ENCODE measurements around the gene ZNF319. TPM values are rescaled to one million over a fixed set of nuclear protein-coding genes. Genes with fewer than 3 reads are reported as not detected.
A peak's percentile ranks its signal among the peaks of the same experiment; 100 is the strongest.

Gene ZNF319
- total and polyA plus RNA-seq, 2 of the 13 experiments (the other 11 are each of a cell fraction or from before 2014, with no cell fraction given) = 2.4 to 3.6 TPM

DNA sequence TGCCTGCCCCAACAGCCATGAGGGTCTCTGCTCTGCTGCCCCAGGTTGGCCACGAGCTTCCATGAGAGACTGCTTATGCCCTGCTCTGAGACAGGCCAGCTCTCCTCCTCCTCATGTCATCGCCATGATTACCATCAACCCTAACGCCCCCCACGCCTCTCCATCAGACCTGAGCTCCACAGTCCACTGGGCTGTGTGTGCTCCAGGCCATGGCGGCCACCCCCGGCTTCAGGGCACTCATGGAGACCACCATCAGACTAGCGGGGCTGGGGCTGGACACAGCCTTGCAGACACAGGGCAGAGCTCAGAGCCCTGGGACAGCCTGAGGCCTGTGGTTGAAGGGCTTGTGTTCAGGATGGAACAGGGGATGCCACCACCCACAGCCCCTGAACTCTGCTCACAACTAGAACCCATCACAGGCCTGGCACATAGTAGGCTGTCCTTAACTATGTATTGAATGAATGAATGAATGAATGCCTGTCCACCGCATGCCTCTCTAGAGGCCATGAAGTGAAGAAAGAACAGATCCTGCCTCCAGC is 44.1 kb downstream of the ZNF319 start (continued):
- no peak for TF ChIP-seq PLSCR1 (CRISPR knock-in tag; IDR thresholded peaks at IDR 0.05; ENCODE audit: borderline replicate concordance)
- peak; percentile 74; the same call in 1 of the 2 replicates for TF ChIP-seq ZSCAN22 (CRISPR knock-in tag; IDR thresholded peaks at IDR 0.05)
- TF ChIP-seq ZNF550 (CRISPR knock-in tag; IDR thresholded peaks at IDR 0.05; ENCODE audit: borderline replicate concordance) = 0 out of 2 replicates have a peak, but pooled peaks have one; percentile 26

DNA sequence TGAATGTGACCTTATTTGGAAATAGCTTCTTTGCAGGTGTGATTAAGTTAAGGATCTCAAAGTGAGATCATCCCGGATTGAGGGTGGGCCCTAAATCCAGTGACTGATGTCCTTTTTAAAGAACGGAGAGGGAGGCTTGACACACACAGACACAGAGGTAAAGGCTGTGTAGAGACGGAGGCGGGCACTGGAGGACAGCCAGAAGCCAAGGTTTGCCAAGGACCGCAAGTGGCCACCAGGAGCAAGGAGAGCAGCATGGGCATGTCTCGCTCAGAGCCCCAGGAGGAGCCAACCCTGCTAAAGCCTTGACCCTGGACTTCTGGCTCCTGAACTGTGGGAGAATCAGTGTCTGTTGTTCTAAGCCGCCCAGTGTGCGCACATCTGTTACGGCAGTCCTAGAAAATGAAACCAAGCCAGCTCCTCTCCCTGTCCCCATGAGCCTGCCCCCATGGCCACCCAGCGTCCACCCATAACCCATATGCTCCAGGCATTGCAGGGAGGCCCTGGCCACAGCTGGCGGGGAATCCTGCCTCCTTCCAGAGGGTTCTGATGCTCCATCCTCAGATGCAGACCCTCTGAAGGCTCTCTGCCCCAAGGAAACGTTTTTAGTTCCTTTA is 44.8 kb downstream of the ZNF319 start:
- intact Hi-C loops (cut with micrococcal nuclease; ENCODE audit: unreplicated experiment) = no loop called here
- no peak for TF ChIP-seq ZNF569 (CRISPR knock-in tag; IDR thresholded peaks at IDR 0.05; ENCODE audit: borderline replicate concordance)
- peak; percentile 71; the same call in 1 of the 2 replicates for TF ChIP-seq HNRNPL (IDR thresholded peaks at IDR 0.05; ENCODE audit: low read depth, low read length)
- no peak for TF ChIP-seq ATM (IDR thresholded peaks at IDR 0.05; ENCODE audit: borderline replicate concordance)
- no peak for TF ChIP-seq FOXK1 (CRISPR knock-in tag; IDR thresholded peaks at IDR 0.05; ENCODE audit: borderline replicate concordance, low read depth)
- TF ChIP-seq RELA (CRISPR knock-in tag; IDR thresholded peaks at IDR 0.05) = no peak
- no peak for TF ChIP-seq KMT2A (CRISPR knock-in tag; IDR thresholded peaks at IDR 0.05)
- TF ChIP-seq, protein P1, sequence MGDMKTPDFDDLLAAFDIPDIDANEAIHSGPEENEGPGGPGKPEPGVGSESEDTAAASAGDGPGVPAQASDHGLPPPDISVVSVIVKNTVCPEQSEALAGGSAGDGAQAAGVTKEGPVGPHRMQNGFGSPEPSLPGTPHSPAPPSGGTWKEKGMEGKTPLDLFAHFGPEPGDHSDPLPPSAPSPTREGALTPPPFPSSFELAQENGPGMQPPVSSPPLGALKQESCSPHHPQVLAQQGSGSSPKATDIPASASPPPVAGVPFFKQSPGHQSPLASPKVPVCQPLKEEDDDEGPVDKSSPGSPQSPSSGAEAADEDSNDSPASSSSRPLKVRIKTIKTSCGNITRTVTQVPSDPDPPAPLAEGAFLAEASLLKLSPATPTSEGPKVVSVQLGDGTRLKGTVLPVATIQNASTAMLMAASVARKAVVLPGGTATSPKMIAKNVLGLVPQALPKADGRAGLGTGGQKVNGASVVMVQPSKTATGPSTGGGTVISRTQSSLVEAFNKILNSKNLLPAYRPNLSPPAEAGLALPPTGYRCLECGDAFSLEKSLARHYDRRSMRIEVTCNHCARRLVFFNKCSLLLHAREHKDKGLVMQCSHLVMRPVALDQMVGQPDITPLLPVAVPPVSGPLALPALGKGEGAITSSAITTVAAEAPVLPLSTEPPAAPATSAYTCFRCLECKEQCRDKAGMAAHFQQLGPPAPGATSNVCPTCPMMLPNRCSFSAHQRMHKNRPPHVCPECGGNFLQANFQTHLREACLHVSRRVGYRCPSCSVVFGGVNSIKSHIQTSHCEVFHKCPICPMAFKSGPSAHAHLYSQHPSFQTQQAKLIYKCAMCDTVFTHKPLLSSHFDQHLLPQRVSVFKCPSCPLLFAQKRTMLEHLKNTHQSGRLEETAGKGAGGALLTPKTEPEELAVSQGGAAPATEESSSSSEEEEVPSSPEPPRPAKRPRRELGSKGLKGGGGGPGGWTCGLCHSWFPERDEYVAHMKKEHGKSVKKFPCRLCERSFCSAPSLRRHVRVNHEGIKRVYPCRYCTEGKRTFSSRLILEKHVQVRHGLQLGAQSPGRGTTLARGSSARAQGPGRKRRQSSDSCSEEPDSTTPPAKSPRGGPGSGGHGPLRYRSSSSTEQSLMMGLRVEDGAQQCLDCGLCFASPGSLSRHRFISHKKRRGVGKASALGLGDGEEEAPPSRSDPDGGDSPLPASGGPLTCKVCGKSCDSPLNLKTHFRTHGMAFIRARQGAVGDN (CRISPR knock-in tag; IDR thresholded peaks at IDR 0.05) = peak; percentile 46
- no peak for TF ChIP-seq POLR2AphosphoS2 (IDR thresholded peaks at IDR 0.05; ENCODE audit: low read depth, low read length)
- TF ChIP-seq HDAC1 (CRISPR knock-in tag; IDR thresholded peaks at IDR 0.05) = 0 out of 2 replicates have a peak, but pooled peaks have one; percentile 28
- TF ChIP-seq ZFP91 (CRISPR knock-in tag; IDR thresholded peaks at IDR 0.05; ENCODE audit: borderline replicate concordance) = peak; percentile 36; the same call in 1 of the 2 replicates

More for the DNA sequence above, 44.8 kb downstream of the ZNF319 start:
- no peak for DNase-seq (ENCODE audit: low spot score)
- Histone ChIP-seq H3K9ac (ENCODE audit: insufficient read depth, low read depth, low read length) (peak overlapping the region; percentile 32; the same call in 1 of the 2 replicates), H3K27ac (ENCODE audit: extremely low read length, insufficient read depth, low read length) (no peak overlapping the region), H3K79me2 (ENCODE audit: insufficient read depth, low read length) (no peaks in the 10 kb centered on the region), H3K4me2 (ENCODE audit: low read depth, low read length) (peak overlapping the region; percentile 82), H3K27me3 (ENCODE audit: control insufficient read depth in 1 of 2, insufficient read depth in 2 of 2, low read length in 2 of 2) (peaks cover 5 to 47% of the 10 kb centered on the region in 2 experiments; a peak in 4 of 5 replicates), H3K4me3 (replicated peaks in 1 of 3; ENCODE audit: insufficient read depth in 1 of 3, low read depth in 2 of 3, low read length in 3 of 3) (peak overlapping the region; percentile 21 to 61 (median 30); a peak in 3 of 6 replicates), H3K4me1 (ENCODE audit: insufficient read depth, low read length) (peaks cover 30% of the 10 kb centered on the region), H2AFZ (ENCODE audit: low read length) (no peak overlapping the region), H4K20me1 (ENCODE audit: insufficient read depth, low read length) (no peaks in the 10 kb centered on the region), H3K36me3 (replicated peaks in 1 of 2; ENCODE audit: control insufficient read depth in 1 of 2, insufficient read depth in 2 of 2, low read length in 2 of 2) (no peaks in the 10 kb centered on the region), H3K9me3 (ENCODE audit: low read length) (no peaks in the 10 kb centered on the region)
- 16% methylated on average over 8 of the region's 12 CpGs for WGBS (ENCODE audit: low lambda C conversion rate)
- no peak for FAIRE-seq
- ChIA-PET POLR2A (no interaction called here), CTCF (ENCODE audit: low intra/inter-chr PET ratio, low total read pairs) (no interaction called here)
- no TSS peak for BruUV-seq (replicated peaks)
- in situ Hi-C loops (cut with HindIII; ENCODE audit: extremely low pct_ligation_motif_present, low pct_unique_long_range_greater_than_20kb) = no loop called here
- peak; percentile 70 for ATAC-seq
